ENCODE measurements around the gene GAK.

Gene GAK

DNA sequence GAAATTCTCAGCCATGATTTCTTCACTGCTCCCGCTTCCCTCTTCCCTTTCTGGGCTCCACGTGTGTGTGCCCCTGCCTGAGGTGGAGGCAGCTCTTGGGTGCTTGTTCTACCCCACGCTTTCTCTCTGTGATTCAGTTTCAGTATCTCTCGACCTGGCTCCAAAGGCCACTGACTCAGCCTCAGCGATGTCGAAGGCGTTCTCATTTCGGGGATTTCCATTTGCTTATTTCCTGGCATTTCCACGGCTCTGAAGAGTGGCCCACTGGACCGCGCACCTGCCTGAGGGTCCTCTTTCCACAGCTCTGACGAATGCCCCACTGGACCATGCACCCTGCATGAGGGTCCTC is 52.4 kb downstream of the GAK start:
- no peak overlapping the region for H3K4me3 ChIP-seq (ENCODE audit: low read depth, low read length)
- H3K9me3 ChIP-seq: no peaks in the 10 kb centered on the region
- no peak for DNase-seq
- H3K4me1 ChIP-seq: no peaks in the 10 kb centered on the region
- H3K27me3 ChIP-seq: no peaks in the 10 kb centered on the region
- H3K36me3 ChIP-seq: peaks cover 54% of the 10 kb centered on the region
- TF ChIP-seq, protein P1, sequence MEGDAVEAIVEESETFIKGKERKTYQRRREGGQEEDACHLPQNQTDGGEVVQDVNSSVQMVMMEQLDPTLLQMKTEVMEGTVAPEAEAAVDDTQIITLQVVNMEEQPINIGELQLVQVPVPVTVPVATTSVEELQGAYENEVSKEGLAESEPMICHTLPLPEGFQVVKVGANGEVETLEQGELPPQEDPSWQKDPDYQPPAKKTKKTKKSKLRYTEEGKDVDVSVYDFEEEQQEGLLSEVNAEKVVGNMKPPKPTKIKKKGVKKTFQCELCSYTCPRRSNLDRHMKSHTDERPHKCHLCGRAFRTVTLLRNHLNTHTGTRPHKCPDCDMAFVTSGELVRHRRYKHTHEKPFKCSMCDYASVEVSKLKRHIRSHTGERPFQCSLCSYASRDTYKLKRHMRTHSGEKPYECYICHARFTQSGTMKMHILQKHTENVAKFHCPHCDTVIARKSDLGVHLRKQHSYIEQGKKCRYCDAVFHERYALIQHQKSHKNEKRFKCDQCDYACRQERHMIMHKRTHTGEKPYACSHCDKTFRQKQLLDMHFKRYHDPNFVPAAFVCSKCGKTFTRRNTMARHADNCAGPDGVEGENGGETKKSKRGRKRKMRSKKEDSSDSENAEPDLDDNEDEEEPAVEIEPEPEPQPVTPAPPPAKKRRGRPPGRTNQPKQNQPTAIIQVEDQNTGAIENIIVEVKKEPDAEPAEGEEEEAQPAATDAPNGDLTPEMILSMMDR (IDR thresholded peaks at IDR 0.05; ENCODE audit: low read depth, low read length): no peak

DNA sequence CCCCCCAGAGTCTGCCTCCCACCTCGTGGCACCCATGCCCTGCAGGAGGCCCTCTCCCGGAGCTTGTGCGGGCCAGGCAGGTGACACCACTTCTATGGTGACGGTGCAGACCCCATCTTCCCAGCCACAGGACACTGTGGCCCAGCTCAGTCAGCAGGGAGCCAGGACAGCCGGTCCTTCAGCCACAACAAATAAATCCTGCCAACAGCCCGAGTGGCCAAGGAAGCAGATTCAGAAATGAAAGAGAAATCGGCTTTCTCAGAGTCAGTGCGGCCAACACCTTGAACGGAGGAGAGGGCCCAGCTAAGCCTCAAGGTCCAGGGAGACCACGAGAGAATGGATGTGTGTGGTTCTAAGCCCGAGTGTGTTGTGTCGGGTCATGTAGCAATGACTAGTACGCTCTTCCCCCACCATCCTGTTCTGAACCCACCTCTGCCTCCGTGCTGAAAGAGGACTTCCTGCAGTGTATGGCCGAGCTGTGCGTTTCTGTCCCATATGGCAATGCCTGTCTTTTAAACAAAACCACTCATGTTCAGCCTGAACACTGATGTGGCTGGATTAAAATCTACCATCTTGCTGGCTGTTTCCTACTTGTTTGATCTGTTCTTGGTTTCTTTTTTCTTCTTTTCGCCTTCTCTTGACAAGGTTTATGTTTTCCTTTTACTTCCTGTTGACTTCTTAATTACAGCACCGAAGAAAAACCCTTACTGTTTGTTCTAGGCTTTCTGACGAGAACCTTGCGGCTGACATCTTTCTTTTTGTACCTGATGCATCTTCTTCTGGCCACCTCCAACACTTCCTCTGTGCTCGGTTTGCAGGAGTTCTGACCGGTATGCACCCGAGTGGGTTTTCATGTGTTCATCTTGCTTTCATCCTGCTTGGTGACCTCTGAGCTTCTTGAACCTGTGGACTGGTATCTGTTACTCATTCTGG is 53.1 kb downstream of the GAK start:
- no peak overlapping the region for H3K4me3 ChIP-seq (ENCODE audit: low read depth, low read length)
- peaks cover 53% of the 10 kb centered on the region for H3K36me3 ChIP-seq
- H3K4me1 ChIP-seq: no peaks in the 10 kb centered on the region
- TF ChIP-seq, protein P1 (IDR thresholded peaks at IDR 0.05; ENCODE audit: low read depth, low read length): no peak
- DNase-seq: no peak
- H3K9me3 ChIP-seq: no peaks in the 10 kb centered on the region
- no peaks in the 10 kb centered on the region for H3K27me3 ChIP-seq

DNA sequence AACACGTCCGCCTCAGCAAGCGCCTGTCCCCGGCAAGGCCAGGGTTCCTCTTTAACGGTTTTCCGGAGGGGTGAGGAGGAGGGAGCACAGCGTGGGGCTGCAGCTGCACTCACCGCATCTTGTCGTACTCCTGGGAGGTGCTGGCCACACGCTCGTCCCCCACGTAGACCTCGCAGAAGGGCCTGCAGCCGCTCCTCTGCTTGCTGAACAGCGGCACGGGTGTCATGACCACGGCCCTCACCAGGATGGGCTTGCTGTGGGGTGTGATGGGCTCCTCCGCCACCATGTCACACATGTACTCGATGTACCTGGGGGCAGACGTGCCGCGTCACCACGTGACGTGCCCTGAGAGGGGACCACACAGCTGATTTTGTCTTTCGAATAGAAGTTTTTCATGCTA is 54.6 kb downstream of the GAK start:
- no peak for DNase-seq
- H3K4me1 ChIP-seq: no peaks in the 10 kb centered on the region
- peaks cover 42% of the 10 kb centered on the region for H3K36me3 ChIP-seq
- no peak overlapping the region for H3K4me3 ChIP-seq (ENCODE audit: low read depth, low read length)
- TF ChIP-seq, protein P1 (IDR thresholded peaks at IDR 0.05; ENCODE audit: low read depth, low read length): no peak
- no peaks in the 10 kb centered on the region for H3K9me3 ChIP-seq
- no peaks in the 10 kb centered on the region for H3K27me3 ChIP-seq

DNA sequence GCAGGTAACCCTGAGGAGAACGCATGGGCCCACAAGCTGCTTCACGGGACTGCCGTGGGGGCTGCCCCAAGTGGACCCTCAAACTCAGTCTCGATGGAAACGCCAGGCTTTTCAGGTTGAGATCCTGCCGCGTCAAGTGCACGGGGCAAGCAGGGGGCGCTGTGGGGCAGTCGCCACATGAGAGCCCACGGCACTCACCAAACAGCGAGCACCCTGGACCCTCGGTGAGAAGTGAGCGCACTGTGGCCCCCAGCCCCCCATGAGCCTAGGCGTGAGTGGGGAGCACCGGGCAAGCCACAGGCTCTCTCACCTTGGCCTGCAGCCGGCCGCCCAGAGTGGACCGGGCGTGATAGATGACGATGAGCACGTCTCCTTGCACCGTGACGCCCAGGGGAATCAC is 55.3 kb downstream of the GAK start:
- TF ChIP-seq, protein P1 (IDR thresholded peaks at IDR 0.05; ENCODE audit: low read depth, low read length): peak; percentile 35
- peaks cover 37% of the 10 kb centered on the region for H3K36me3 ChIP-seq
- H3K9me3 ChIP-seq: no peaks in the 10 kb centered on the region
- H3K27me3 ChIP-seq: no peaks in the 10 kb centered on the region
- peak; percentile 35 for DNase-seq
- no peaks in the 10 kb centered on the region for H3K4me1 ChIP-seq
- no peak overlapping the region for H3K4me3 ChIP-seq (ENCODE audit: low read depth, low read length)

DNA sequence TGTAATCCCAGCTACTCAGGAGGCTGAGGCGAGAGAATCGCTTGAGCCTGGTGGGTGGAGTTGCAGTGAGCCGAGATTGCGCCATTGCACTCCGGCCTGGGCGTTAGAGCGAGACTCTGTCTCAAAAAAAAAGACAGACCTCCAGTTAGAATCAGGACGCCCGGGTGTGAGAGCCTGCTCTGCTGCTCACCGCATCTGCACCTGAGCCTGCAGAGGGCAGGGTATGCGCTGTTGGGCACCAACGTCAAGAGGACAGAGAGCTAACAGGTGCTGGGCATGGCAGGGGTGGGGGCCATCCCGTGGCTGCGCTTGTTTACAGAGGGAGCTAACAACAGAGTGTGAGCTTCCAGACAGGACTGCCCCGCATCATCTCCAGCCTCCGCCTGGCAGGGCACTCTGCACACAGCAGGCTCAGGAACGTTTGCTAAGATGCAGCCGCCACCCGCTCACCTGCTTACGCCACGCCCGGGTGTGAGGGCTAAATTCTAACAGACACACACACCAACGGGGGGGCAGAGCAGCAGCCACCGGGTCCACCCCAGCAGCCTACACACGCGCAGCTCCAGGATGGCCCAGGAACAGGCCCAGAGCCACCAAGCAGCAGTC is 56.2 kb downstream of the GAK start:
- peaks cover 36% of the 10 kb centered on the region for H3K36me3 ChIP-seq
- TF ChIP-seq, protein P1 (IDR thresholded peaks at IDR 0.05; ENCODE audit: low read depth, low read length): no peak
- no peak overlapping the region for H3K4me3 ChIP-seq (ENCODE audit: low read depth, low read length)

More for the DNA sequence above, 56.2 kb downstream of the GAK start:
- Histone ChIP-seq H3K27me3 (no peaks in the 10 kb centered on the region), H3K9me3 (no peaks in the 10 kb centered on the region), H3K4me1 (no peaks in the 10 kb centered on the region)
- DNase-seq: no peak

Measured in BE2C (cell line).